ENCODE data around the gene TIMM17A.

The TIMM17A gene

GRCh38 chr1:202011994-202012393, 56.7 kb downstream of the TIMM17A start:
- FAIRE-seq = no peak
- DNase-seq (ENCODE audit: insufficient read length) = no peak
- TF ChIP-seq TAF1 (IDR thresholded peaks at IDR 0.05; ENCODE audit: borderline replicate concordance, low read depth, low read length) (no peak), POLR2AphosphoS5 (IDR thresholded peaks at IDR 0.05; ENCODE audit: low read depth, low read length) (no peak), POLR2A (IDR thresholded peaks at IDR 0.05; ENCODE audit: low read depth, low read length) (no peak)

- TF ChIP-seq POLR2A (IDR thresholded peaks at IDR 0.05; ENCODE audit: low read depth, low read length) (no peak), POLR2AphosphoS5 (IDR thresholded peaks at IDR 0.05; ENCODE audit: low read depth, low read length) (no peak), TAF1 (IDR thresholded peaks at IDR 0.05; ENCODE audit: borderline replicate concordance, low read depth, low read length) (no peak)
These were observed 57.5 kb downstream of the TIMM17A start for GRCh38 chr1:202012544-202013478.

GRCh38 chr1:202013603-202014002, 58.3 kb downstream of the TIMM17A start:
- TF ChIP-seq POLR2AphosphoS5 (IDR thresholded peaks at IDR 0.05; ENCODE audit: low read depth, low read length) (no peak), TAF1 (IDR thresholded peaks at IDR 0.05; ENCODE audit: borderline replicate concordance, low read depth, low read length) (no peak), POLR2A (IDR thresholded peaks at IDR 0.05; ENCODE audit: low read depth, low read length) (no peak)
- DNase-seq (ENCODE audit: insufficient read length) (no peak), FAIRE-seq (no peak)

More at GRCh38 chr1:202012544-202013478, 57.5 kb downstream of the TIMM17A start:
- DNase-seq (ENCODE audit: insufficient read length) = no peak
- no peak for FAIRE-seq

- no peak for FAIRE-seq
These were observed 58.8 kb downstream of the TIMM17A start for GRCh38 chr1:202014060-202014459.

GRCh38 chr1:202014915-202015661, 59.8 kb downstream of the TIMM17A start:
- DNase-seq (ENCODE audit: insufficient read length) (no peak), FAIRE-seq (no peak)
- TF ChIP-seq POLR2AphosphoS5 (IDR thresholded peaks at IDR 0.05; ENCODE audit: low read depth, low read length) (no peak), POLR2A (IDR thresholded peaks at IDR 0.05; ENCODE audit: low read depth, low read length) (no peak), TAF1 (IDR thresholded peaks at IDR 0.05; ENCODE audit: borderline replicate concordance, low read depth, low read length) (no peak)

More at GRCh38 chr1:202014060-202014459, 58.8 kb downstream of the TIMM17A start:
- TF ChIP-seq TAF1 (IDR thresholded peaks at IDR 0.05; ENCODE audit: borderline replicate concordance, low read depth, low read length) (no peak), POLR2A (IDR thresholded peaks at IDR 0.05; ENCODE audit: low read depth, low read length) (no peak), POLR2AphosphoS5 (IDR thresholded peaks at IDR 0.05; ENCODE audit: low read depth, low read length) (no peak)
- no peak for DNase-seq (ENCODE audit: insufficient read length)

GRCh38 chr1:202015662-202015937, 60.3 kb downstream of the TIMM17A start:
- FAIRE-seq = no peak
- no peak for DNase-seq (ENCODE audit: insufficient read length)
- TF ChIP-seq TAF1 (IDR thresholded peaks at IDR 0.05; ENCODE audit: borderline replicate concordance, low read depth, low read length) = no peak
- TF ChIP-seq POLR2AphosphoS5 (IDR thresholded peaks at IDR 0.05; ENCODE audit: low read depth, low read length) = no peak
- no peak for TF ChIP-seq POLR2A (IDR thresholded peaks at IDR 0.05; ENCODE audit: low read depth, low read length)

GRCh38 chr1:202016022-202016810, 60.9 kb downstream of the TIMM17A start:
- TF ChIP-seq POLR2AphosphoS5 (IDR thresholded peaks at IDR 0.05; ENCODE audit: low read depth, low read length) (no peak), TAF1 (IDR thresholded peaks at IDR 0.05; ENCODE audit: borderline replicate concordance, low read depth, low read length) (no peak), POLR2A (IDR thresholded peaks at IDR 0.05; ENCODE audit: low read depth, low read length) (no peak)
- FAIRE-seq (no peak), DNase-seq (ENCODE audit: insufficient read length) (no peak)

- TF ChIP-seq POLR2AphosphoS5 (IDR thresholded peaks at IDR 0.05; ENCODE audit: low read depth, low read length) (no peak), POLR2A (IDR thresholded peaks at IDR 0.05; ENCODE audit: low read depth, low read length) (no peak), TAF1 (IDR thresholded peaks at IDR 0.05; ENCODE audit: borderline replicate concordance, low read depth, low read length) (no peak)
- FAIRE-seq (no peak), DNase-seq (ENCODE audit: insufficient read length) (no peak)
These were observed 61.8 kb downstream of the TIMM17A start for GRCh38 chr1:202016811-202017748.

- no peak for DNase-seq (ENCODE audit: insufficient read length)
- no peak for FAIRE-seq
- TF ChIP-seq POLR2AphosphoS5 (IDR thresholded peaks at IDR 0.05; ENCODE audit: low read depth, low read length) (no peak), TAF1 (IDR thresholded peaks at IDR 0.05; ENCODE audit: borderline replicate concordance, low read depth, low read length) (no peak), POLR2A (IDR thresholded peaks at IDR 0.05; ENCODE audit: low read depth, low read length) (no peak)
These were observed 62.6 kb downstream of the TIMM17A start for GRCh38 chr1:202017749-202018467.
